Measurements from ENCODE around the gene SCEL. TPM values are rescaled to one million over a fixed set of nuclear protein-coding genes. Genes with fewer than 3 reads are reported as not detected.
"Not testable (repeated sequence)": the region's sequence is repeated elsewhere in the genome, so short reads cannot be mapped to it uniquely, and the experiment has no call there.

Gene SCEL, protein sequence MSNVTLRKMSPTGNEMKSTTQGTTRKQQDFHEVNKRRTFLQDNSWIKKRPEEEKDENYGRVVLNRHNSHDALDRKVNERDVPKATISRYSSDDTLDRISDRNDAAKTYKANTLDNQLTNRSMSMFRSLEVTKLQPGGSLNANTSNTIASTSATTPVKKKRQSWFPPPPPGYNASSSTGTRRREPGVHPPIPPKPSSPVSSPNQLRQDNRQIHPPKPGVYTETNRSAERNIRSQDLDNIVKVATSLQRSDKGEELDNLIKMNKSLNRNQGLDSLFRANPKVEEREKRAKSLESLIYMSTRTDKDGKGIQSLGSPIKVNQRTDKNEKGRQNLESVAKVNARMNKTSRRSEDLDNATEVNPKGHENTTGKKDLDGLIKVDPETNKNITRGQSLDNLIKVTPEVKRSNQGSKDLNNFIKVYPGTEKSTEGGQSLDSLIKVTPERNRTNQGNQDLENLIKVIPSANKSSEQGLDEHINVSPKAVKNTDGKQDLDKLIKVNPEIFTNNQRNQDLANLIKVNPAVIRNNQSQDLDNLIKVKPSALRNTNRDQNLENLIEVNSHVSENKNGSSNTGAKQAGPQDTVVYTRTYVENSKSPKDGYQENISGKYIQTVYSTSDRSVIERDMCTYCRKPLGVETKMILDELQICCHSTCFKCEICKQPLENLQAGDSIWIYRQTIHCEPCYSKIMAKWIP
- 30.6 TPM for total RNA-seq (ENCODE audit: insufficient read depth, low replicate concordance)

DNA sequence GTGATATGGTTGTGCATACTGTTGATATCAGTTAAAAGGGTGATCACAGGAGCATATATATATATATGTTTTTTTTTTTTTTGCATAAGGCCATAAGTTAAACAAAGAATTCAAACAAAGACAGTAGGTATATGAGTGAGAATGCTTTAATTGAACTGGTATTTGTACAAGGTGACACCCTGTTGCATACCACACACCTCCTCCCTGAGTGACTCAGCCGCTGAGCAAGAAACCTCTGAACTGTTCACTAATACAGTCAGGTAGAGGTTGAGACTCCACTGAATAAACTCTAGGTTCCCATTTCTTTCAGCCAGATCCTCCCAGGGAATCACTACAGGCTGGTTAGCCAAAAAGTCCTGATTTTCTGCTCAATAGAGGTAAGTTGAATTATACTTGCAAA lies at the start of gene SCEL:
SCEL (plus strand) TSS at position 259 of the 400 bp plus-strand sequence. CDS start 20,170 bp downstream, outside the sequence.
- DNase-seq (ENCODE audit: low spot score) = no peak

DNA sequence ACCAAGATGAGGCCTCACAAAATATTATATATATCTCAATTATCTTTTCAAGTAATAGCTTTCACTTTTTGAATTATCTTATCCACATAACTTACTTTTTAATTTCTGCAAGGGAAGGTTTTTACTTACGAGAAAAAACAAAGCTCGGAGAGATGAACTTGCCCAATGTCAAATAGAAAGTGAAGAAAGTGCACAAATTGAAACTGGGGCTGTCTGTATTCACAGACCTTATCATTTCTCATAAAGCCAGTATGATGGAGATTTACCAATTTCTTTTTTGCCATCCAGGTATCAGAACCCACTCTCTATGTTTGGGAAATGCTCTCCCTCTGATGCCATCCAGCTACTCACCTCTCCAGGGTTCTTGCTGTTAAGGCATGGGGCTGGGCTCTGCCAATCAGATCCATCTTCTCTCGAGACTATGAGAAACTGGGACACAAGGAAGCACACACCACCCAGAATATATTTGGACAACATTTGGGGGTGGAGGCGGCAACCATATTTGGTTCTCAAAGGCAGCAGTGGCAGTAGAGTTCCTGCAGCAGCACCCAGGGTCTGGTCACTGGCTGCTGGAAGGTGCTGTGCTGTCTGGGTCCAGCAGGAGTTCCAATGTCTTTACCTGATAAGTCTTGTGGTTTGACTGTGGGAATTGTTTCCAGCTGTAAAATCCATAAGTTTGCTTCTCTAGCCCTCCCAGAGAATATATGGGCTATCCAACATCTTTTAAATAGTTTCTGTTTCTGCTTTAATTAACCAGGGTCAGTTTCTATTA lies 45.8 kb upstream of the SCEL start:
- no peak for DNase-seq (ENCODE audit: low spot score)

DNA sequence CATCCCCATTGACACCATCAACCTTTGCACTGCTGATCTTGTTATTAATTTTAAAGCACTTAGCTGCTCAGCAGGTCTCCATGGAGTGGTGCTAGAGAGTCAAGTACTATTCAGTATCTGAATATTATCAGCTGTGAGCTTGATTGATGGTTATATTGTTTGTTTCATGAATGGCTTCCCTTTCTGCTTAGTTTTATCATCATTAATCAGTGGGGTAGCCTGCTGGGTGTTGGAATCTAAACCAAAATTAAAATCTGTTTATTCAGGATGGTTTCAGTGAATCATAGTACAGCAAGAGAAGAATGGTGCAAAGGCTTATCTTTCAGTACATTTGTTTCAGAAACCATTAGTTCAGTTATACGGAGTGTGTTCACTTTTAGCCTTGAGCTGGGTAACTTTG lies 42.5 kb upstream of the SCEL start:
- DNase-seq (ENCODE audit: low spot score) = peak; percentile 51

DNA sequence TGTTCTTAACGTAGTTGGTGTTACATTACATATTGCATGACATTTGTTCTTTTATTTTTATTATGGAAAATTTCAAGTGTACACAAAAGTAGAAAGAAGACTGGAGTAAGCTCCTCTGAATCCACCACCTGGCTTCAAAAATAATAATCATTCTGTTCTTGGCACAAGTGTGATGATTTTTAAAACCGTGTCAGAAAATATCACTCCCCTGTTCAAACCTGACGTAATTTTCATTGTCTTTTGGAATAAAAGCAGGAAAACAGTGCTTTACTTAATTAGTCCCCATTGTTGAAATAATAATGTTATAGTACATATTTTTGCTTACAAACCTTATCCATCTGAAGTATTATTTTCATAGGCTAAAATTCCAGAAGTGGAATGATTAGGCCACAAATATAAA lies 41.3 kb upstream of the SCEL start:
- DNase-seq (ENCODE audit: low spot score) = no peak

DNA sequence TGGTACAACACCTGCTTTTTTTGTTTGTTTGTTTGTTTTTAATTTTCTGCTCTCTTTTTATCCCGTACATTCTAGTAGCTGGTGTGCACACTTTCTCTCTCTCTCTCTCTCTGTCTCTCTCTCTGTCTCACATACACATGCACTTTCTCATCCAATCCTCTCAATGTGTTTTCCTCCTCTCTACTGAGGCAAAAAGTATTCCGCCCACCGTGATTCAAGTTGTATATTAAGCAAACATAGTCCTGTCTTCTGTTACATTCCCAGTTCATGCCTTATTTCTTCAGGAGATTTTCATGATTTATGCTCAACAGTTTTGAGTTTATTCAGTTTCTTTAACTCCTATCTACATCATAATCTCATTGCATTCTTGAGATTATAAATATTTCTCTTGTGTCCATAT lies 38.2 kb upstream of the SCEL start:
- peak; percentile 93 for DNase-seq (ENCODE audit: low spot score)

DNA sequence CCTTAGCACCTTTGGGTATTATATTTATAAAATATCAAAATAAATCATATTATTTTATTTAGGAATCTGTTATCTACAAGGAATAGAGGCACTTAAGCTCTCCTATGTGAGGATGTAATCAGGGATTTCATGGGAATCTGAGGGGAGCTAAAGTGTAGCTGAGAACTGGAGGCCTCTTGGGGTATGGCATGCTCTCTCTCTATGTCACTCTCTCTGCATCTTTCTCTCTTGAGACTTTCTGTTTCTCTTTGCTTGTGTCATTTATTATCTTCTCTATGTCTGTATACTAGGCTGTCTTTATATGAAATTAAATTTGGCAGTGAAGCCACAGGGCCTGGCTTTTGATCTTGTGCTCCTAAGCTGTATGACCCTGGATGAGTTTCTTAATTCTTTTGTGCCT lies 37.7 kb upstream of the SCEL start:
- peak; percentile 79 for DNase-seq (ENCODE audit: low spot score)

DNA sequence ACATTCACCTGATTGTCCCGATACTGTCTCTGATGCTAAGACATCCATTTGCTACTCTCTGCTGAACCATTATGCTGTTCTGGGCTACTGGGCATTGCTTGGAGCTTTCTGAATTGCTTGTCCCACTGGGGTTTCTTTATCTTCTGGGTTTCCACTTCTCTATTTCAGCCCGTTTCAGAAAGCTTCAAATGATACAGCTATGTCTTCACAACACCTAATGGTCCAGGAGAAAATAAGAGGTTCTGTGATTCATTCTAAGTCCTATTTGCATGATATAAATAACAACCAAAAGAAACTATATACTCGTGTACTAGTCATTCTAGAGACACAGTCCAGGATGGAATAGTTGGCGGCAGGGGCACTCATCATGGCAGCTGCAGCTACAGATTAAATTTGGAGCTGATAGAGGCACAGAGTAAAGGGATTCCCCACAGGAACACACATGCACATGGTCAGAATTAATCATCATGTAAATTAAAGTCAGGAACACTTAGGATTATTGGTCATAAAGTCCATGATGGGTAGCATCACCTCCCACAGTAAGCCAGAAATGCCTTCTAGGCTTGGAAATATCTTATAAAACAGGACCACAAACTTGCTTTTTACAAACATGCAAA lies 33.3 kb upstream of the SCEL start:
- DNase-seq (ENCODE audit: low spot score) = no peak

DNA sequence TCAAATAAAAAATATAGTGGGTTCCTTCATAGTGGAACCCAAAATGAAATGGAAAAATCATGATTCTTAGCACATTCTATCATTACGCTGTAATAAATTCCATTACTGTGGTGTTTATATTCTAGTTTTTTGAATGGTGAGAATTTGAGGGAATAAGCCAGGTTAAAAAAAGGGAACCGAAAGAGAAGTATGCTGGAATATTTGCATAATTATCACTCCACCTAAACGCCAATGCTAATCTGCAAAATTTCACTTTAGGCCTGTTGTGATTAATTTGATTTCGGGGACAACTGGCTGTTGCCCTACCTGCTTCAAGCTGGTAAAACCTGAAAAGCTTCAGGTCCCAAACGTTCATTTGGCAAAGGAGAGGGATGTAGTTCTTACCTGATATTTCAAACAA lies 32.1 kb upstream of the SCEL start:
- no peak for DNase-seq (ENCODE audit: low spot score)

DNA sequence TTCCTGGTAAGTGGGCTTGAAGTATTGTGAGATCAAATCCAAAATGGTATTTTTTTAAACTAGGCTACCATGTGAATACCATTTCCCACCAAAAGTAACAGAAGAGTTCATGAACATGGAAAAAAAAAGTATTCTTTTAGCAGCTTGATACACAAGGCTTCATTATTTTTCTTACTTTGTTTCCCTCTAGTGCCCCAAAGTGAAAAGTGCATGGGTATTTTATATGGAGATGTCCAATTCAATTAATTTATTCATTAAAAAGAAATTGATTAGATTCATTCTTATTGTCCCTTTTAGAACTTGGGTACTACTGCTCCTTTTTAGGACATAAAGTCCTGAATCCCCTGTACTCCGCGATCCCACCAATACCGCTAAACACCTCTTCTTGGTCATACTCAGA lies 28.6 kb upstream of the SCEL start:
- peak; percentile 34 for DNase-seq (ENCODE audit: low spot score)

DNA sequence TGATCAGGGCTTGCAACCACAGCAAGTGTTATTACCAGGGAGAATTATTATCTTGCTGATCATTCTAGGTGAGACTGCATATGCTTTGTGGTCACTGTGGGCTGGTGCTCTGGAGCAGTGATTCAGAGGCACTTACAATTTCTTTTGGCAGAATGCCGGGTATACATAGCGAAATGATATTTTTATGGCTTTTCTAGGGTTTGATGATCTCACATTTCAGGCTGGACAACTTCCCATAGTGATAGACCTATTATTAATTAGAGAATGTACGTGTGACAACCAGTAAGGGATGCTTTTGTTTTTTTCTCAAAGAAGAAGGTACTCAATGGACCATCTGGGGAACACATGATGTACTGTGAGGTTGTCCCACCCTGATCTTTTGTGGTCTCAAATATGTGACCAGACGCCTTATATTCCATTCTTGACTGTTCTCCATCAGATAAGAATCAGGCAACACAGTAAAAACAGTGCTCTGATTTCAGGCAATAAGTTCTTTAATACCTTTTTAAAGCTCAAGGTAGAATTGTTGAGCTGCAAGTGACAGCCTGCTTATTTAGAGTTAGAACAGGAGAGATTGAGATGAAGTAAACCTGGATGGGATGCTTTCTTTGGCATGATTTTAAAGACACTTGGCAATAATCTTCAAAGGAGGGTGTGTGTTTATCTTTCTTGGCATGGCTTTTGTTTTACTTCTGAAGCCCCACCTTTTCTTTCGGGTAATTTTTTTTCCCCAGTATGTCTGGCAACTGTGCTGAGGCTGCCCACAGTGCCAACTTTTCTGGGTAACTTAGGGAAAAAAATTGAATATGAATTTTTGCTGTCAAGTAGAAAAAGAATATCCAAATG lies 27.4 kb upstream of the SCEL start:
- DNase-seq (ENCODE audit: low spot score) = peak; percentile 74

DNA sequence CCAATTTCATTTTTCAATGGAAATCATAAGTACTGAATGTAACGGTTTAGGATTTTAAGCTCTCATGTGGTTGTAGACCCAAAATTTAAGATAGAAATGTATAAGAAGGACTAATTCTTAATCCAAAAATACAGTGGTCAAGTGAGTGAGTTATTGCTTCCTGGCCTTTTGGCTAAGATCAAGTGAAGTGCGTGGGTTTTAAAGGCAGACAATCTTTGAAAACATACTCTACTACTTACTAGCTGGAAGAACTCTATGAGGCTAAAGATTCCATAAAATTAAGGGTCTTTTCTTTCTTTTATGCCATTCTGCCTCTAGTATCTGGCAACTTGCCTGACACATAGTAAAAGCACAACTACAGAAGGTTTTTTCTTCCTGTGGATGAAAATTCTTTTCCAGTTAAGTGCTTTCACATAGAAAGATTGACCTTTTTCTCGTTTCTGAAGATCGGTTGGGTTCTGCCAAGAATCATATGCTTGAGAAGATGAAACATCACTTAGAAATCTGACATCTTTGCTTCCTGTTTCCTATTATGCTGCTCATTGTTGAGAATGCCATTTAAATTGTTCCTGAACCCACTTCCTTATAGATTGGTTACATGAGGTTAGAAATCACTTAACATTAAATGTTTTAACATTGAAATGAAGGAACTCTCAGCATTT lies 26.4 kb upstream of the SCEL start:
- DNase-seq (ENCODE audit: low spot score) = peak; percentile 57

DNA sequence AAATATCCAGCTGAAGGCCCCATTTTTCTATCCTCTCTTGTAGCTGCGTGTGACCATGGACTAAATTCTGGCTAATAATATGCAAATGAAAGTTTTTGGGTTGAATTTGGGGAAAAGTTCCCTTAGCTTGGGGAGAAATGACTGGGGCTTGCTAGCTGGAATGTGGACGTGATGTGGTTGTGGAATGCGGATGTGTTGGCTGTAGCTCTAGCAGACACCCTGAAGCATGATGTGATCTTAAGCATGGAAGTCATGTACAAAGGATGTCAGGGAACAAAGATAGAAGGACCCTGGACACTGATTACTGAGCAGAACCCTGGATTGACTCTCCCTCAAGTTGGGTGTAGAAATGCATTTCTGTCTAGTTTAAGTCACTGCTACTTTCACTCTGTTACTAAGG lies 25.4 kb upstream of the SCEL start:
- DNase-seq (ENCODE audit: low spot score) = no peak

DNA sequence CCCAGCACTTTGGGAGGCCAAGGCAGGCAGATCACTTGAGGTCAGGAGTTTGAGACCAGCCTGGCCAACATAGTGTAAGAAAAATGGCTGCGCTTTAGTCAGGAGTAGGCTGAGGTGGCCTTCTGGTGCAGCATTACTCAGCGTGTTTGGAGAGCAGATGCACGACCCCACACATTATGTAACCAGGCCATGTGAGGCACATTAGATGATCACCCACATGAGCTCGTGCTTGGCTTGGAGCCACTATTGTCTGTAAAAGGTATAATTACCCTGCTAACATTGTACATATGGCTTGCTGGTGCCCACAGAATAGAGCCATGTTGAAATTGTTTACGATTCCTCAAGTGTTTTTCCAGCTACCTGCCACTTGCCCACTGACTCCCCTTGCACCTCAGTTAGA lies 24.0 kb upstream of the SCEL start:
- DNase-seq (ENCODE audit: low spot score) = no peak

DNA sequence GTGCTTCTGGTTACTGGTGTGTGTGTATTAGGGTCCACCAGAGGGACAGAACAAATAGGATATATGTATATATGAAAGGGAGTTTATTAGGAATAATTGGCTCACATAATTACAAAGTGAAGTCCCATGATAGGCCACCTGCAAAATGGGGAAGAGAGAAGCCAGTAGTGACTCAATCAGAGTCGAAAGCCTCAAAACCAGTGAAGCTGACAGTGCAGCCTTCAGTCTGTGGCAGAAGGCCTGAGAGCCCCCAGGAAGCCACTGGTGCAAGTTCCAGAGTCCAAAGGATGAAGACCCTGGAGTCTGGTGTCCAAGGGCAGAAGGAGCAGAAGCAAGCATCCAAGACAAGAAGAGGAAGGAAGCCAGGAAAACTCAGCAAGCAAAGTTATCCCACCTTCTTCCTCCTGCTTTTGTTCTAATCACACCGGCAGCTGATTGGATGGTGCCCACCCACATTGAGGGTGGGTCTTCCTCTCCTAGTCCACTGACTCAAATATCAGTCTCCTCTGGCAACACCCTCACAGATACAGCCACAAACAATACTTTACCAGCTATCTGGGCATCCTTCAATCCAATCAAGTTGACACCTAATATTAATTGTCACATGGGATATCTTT lies 21.7 kb upstream of the SCEL start:
- no peak for DNase-seq (ENCODE audit: low spot score)

DNA sequence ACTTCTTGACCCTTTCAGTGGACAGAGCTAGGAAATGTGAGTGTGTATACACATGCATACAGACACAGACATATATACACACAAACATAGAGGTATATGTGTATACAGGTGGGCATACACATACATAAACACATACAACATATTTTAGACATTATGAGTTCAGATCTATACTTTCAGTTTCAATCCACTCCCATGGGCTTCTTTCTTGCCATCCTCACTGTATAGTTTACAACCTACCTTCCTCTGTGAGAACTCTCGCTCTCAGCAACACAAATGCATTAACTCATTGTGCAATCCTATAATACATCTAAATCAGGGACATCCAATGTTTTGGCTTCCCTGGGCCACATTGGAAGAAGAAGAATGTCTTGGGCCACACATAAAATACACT lies 21.2 kb upstream of the SCEL start:
- DNase-seq (ENCODE audit: low spot score) = no peak

DNA sequence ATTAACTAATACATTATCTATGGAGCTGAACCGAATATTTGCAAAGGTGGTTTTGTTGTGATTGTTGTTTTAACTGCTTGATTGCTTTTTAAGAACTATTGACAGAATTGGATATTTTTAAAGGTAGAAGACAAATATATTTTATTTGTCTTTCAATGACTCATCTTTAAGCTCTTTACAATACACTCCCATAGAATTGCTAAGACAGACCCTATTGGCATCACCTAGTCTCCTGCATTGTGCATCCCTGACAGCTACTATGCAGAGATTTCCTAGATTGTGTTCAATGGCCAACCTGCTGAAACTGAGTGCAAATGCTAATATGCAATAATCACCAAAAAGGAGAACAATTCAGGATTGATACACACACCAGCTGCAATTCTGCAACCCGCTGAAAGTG lies 19.7 kb upstream of the SCEL start:
- no peak for DNase-seq (ENCODE audit: low spot score)

DNA sequence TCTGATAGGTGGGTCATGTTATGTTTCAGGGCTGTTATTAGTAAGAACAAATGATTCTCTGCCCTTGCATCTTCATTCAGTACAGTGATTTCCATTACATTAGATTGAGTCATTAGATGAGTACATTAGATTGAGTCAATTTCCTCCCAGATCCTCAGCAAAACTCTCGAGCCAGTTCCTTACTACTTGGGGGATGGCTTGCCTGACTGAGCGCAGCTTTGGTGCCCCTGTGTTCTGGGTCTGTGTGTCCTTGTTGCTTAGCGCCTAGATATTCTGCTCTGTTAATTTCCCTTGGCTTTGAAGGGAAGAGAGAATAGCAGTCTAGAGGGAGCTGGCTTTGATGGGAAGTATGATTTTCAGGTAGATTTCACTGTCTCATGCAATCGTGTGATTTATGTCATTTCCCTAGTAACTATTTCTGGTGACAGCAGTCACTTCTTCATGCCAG lies 19.1 kb upstream of the SCEL start:
- DNase-seq (ENCODE audit: low spot score) = no peak

DNA sequence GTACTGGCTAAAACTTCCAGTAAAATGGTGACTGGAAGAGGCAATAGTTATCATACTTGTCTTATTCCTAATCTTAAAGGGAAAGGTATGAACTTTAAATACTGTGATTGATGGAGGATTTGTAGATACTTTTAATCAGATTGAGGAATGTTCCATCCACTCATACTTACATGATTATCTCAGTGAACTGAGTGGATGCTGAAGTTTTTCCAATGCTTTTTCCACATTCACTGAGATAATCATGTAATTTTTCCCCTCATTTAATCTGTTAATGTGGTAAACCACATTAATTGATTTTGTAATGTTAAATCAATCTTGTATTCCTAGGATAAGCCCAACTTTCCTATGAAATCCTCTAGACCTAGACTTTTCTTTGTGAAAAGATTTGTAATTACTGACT lies 17.2 kb upstream of the SCEL start:
- no peak for DNase-seq (ENCODE audit: low spot score)

DNA sequence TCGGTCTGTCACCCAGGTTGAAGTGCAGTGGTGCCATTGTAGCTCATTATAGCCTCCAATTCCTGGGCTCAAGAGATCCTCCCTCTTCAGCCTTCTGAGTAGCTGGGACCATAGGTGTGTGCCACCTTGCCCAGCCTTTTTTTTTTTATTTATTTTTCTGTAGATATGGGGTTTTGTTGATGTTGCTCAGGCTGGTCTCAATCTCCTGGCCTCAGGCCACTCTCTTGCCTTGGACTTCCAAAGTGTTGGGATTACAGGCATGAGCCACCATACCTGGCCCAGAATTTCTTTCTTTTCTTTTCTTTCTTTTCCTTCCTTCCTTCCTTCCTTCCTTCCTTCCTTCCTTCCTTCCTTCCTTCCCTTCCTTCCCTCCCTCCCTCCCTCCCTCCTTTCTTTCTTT lies 16.1 kb upstream of the SCEL start:
- not testable (repeated sequence) for DNase-seq (ENCODE audit: low spot score)

DNA sequence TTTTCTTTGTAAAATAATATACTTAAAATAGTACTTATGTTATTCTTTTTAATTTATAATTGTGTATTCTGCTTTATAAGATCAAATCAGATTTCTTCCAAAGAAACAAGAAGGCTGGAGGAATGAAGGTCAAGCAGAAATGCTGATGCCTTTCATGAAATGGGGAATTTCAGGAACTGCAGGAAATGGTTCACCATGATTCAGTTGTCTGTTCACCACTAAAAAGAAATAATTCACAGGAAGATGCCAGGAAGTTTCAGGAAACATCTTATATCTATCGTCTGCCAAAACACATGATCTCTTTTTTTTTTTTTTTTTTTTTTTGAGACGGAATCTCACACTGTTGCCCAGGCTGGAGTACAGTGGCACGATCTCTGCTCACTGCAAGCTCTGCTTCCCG lies 15.7 kb upstream of the SCEL start:
- DNase-seq (ENCODE audit: low spot score) = no peak

Measured in umbilical cord (tissue), 2 donors.